Activated T-helper 17 cell treated with anti-CD3 and anti-CD28 coated beads, Interleukin-2, amount 50 U/mL, for 72 hours (primary cell): ENCODE data around the gene SEC14L5. TPM values are rescaled to one million over a fixed set of nuclear protein-coding genes. Genes with fewer than 3 reads are reported as not detected.

ENCODE experiments used
- ATAC-seq: fragments of 150-1000 bp; cut with Tn5 transposase; replicated peaks from 2 replicates; pipeline ENCODE4 v1.10.0; 2021; ENCODE audit warnings: mild to moderate bottlenecking, moderate library complexity
- H3K27ac Mint-ChIP-seq: one replicate; pipeline ENCODE4 v1.8.0; 2022; ENCODE audit warnings: mixed read lengths
- H3K27me3 Mint-ChIP-seq: one replicate; pipeline ENCODE4 v1.8.0; 2022; ENCODE audit warnings: mixed read lengths
- H3K36me3 Mint-ChIP-seq: one replicate; pipeline ENCODE4 v1.8.0; 2022; ENCODE audit warnings: low read depth, mild to moderate bottlenecking, mixed read lengths
- H3K4me1 Mint-ChIP-seq: one replicate; pipeline ENCODE4 v1.8.0; 2022; ENCODE audit warnings: mixed read lengths
- H3K4me3 Mint-ChIP-seq: one replicate; pipeline ENCODE4 v1.8.0; 2022; ENCODE audit warnings: mild to moderate bottlenecking, mixed read lengths
- H3K9me3 Mint-ChIP-seq: one replicate; pipeline ENCODE4 v1.8.0; 2022; ENCODE audit warnings: mixed read lengths
- total RNA-seq, 2 donors: library from RNA; stranded (reverse); gene quantifications; one replicate each; pipeline ENCODE4 v1.2.3, GENCODE V29; 2022

The SEC14L5 gene
- total RNA-seq, 2 donors from 2014 or later, result 0.61 to 1.0 TPM

DNA sequence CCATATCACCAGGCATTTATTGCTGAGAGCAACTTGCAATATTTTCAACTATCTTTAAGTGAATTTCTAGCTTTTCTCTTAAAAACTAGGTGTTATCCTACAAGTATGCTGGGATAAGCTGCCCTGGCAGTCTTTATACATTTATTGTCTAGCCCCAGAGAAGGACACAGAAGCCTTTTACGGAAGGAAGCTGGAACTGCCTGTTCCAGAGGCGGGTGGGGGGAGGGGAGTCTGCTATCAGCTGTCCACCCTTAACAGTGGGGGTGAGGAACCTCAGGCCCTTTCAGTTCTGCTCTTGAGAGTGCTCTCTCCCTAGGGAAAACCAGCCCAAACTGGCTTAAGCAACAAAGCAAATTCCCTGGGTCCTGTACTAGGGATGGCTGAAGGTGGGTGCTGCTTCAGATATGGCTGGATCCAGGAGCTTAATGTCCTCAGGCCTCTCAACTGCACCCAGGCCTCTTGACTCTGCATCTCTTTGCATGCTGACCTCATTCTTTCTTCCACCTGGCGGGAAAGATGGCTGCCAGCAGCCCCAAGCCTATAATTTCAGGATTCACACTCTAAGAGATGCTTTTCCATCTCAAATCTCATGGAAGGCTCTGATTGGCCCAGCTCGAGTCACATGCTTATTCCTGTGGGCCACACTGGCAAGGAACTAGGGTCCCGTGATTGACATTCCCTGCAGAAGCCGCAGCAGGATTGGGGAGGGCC lies 59.0 kb downstream of the SEC14L5 start:
- no peak for ATAC-seq
- Mint-ChIP-seq H3K4me1 (no peaks in the 10 kb centered on the region), H3K36me3 (no peaks in the 10 kb centered on the region), H3K27me3 (no peaks in the 10 kb centered on the region), H3K4me3 (no peak overlapping the region), H3K9me3 (no peaks in the 10 kb centered on the region), H3K27ac (no peak overlapping the region)

GRCh38 chr16:5017678-5017969 lies 59.5 kb downstream of the SEC14L5 start:
- no peak for ATAC-seq
- Mint-ChIP-seq H3K27ac (no peak overlapping the region), H3K4me1 (no peaks in the 10 kb centered on the region), H3K27me3 (no peaks in the 10 kb centered on the region), H3K4me3 (no peak overlapping the region), H3K36me3 (no peaks in the 10 kb centered on the region), H3K9me3 (no peaks in the 10 kb centered on the region)

- Mint-ChIP-seq H3K9me3 (no peaks in the 10 kb centered on the region), H3K27ac (no peak overlapping the region), H3K4me1 (no peaks in the 10 kb centered on the region), H3K36me3 (no peaks in the 10 kb centered on the region), H3K27me3 (no peaks in the 10 kb centered on the region), H3K4me3 (no peak overlapping the region)
- ATAC-seq, result no peak
Observed at GRCh38 chr16:5018793-5019192, 60.7 kb downstream of the SEC14L5 start.

DNA sequence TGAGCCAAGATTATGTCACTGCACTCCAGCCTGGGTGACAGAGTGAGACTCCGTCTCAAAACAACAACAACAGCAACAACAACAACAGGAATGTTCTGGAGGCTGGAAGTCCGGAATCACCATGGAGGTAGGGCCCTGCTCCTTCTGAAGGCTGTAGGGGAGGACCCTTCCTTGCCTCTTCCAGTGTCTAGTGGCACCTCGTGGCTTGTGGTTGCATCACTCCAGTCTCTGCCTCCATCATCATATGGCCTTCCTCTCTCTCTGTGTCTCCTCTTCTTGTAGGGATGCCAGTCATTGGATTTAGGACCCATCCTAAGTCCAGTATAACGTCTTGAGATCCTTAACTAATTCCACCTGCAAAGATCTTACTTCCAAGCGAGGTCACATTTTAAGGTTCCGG lies 61.6 kb downstream of the SEC14L5 start:
- no peaks in the 10 kb centered on the region for H3K27me3 Mint-ChIP-seq
- no peak for ATAC-seq
- no peaks in the 10 kb centered on the region for H3K36me3 Mint-ChIP-seq
- no peak overlapping the region for H3K27ac Mint-ChIP-seq
- no peak overlapping the region for H3K4me3 Mint-ChIP-seq
- H3K4me1 Mint-ChIP-seq, result no peaks in the 10 kb centered on the region
- no peaks in the 10 kb centered on the region for H3K9me3 Mint-ChIP-seq

GRCh38 chr16:5020551-5020950 lies 62.4 kb downstream of the SEC14L5 start:
- Mint-ChIP-seq H3K4me1 (no peaks in the 10 kb centered on the region), H3K9me3 (no peaks in the 10 kb centered on the region), H3K36me3 (no peaks in the 10 kb centered on the region), H3K27me3 (no peaks in the 10 kb centered on the region), H3K27ac (no peak overlapping the region), H3K4me3 (no peak overlapping the region)
- ATAC-seq, result no peak

DNA sequence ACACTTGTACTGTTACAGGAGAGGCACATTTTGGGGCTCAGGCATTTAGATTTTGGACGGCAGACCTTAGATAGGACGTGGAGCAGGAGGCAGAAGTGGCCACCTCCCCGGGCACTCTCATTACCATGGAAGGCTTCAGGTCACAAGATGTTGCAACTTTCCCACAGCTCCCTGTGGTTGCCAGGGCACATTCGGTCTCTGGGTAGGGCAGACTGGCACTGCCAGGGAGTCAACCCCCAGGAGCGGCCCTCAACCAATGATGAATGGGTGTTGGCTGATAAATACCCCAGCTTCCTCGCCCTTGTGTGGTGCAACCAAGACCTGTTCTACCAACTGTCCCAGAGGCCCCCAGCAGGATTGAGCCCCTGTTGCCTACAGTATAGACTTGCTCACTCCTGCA lies 64.4 kb downstream of the SEC14L5 start:
- no peaks in the 10 kb centered on the region for H3K27me3 Mint-ChIP-seq
- H3K27ac Mint-ChIP-seq, result no peak overlapping the region
- H3K4me1 Mint-ChIP-seq, result no peaks in the 10 kb centered on the region
- no peak overlapping the region for H3K4me3 Mint-ChIP-seq
- no peak for ATAC-seq
- H3K9me3 Mint-ChIP-seq, result no peaks in the 10 kb centered on the region
- no peaks in the 10 kb centered on the region for H3K36me3 Mint-ChIP-seq

DNA sequence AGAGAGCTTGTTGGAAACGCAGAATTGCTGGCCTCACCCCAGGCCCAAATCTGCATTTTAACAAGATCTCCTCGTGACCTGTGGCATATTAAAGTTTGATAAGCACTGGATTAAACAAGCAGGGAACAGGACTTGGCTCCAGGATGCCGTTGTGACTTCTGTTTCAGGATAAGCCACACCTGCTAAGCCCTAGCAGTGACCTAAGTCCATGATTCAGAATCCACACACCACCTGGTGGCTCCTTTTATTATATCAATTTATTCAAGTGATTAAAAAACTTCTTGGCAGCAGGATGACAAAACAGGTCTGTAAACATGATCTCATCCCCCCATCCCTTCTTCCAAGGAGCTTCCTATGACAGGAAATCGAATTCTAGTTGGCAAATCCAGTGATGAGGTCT lies 66.5 kb downstream of the SEC14L5 start:
- no peak overlapping the region for H3K4me3 Mint-ChIP-seq
- no peak overlapping the region for H3K27ac Mint-ChIP-seq
- no peaks in the 10 kb centered on the region for H3K27me3 Mint-ChIP-seq
- ATAC-seq, result no peak
- H3K4me1 Mint-ChIP-seq, result no peaks in the 10 kb centered on the region
- peaks cover 5% of the 10 kb centered on the region for H3K36me3 Mint-ChIP-seq
- H3K9me3 Mint-ChIP-seq, result no peaks in the 10 kb centered on the region

GRCh38 chr16:5025171-5025632 lies 67.1 kb downstream of the SEC14L5 start:
- ATAC-seq, result no peak
- Mint-ChIP-seq H3K27ac (no peak overlapping the region), H3K4me3 (no peak overlapping the region), H3K27me3 (no peaks in the 10 kb centered on the region), H3K9me3 (no peaks in the 10 kb centered on the region), H3K4me1 (no peaks in the 10 kb centered on the region), H3K36me3 (peaks cover 5% of the 10 kb centered on the region)

- Mint-ChIP-seq H3K4me3 (no peak overlapping the region), H3K9me3 (no peaks in the 10 kb centered on the region), H3K27me3 (no peaks in the 10 kb centered on the region), H3K36me3 (peaks cover 5% of the 10 kb centered on the region), H3K4me1 (no peaks in the 10 kb centered on the region), H3K27ac (no peak overlapping the region)
- no peak for ATAC-seq
Observed at GRCh38 chr16:5026664-5027063, 68.5 kb downstream of the SEC14L5 start.

- no peak overlapping the region for H3K4me3 Mint-ChIP-seq
- no peaks in the 10 kb centered on the region for H3K4me1 Mint-ChIP-seq
- H3K36me3 Mint-ChIP-seq, result peaks cover 5% of the 10 kb centered on the region
Observed at GRCh38 chr16:5027086-5027485, 69.0 kb downstream of the SEC14L5 start.

DNA sequence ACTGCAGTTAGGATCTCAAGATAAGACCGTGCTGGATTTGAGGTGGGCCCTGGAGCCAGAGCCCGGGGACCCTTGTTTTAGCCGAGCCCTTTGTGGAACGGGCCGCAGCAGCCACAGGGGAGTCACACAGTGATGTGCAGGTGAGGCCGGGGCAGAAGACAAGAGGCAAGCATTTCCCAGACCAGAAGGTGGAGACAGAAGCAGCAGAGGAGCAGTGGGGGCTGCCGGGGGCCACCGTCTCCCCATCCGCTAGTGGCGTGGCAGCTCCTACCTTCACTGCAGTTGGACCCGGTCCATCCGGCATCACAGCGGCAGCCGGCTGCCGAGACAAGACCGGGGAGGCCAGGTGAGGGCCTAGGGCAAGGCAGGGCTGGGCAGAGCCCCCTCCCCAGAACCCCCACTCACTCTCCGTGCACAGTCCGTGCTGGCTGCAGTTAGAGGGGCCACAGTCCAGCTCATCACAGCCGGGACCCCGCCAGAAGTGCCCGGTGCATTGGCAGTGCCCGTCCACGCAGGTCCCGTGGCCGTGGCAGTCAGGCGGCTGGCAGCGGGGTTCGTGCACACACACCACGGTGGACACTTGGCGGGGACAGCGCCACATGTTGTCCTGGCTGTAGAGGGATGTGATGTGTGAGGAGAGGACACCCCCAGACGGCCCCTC lies 69.6 kb downstream of the SEC14L5 start:
- Mint-ChIP-seq H3K4me3 (no peak overlapping the region), H3K27ac (no peak overlapping the region), H3K4me1 (no peaks in the 10 kb centered on the region), H3K9me3 (no peaks in the 10 kb centered on the region), H3K36me3 (peaks cover 5% of the 10 kb centered on the region), H3K27me3 (no peaks in the 10 kb centered on the region)
- no peak for ATAC-seq

More at GRCh38 chr16:5027086-5027485, 69.0 kb downstream of the SEC14L5 start:
- H3K9me3 Mint-ChIP-seq, result no peaks in the 10 kb centered on the region
- ATAC-seq, result no peak
- H3K27ac Mint-ChIP-seq, result no peak overlapping the region
- H3K27me3 Mint-ChIP-seq, result no peaks in the 10 kb centered on the region

- H3K27me3 Mint-ChIP-seq, result no peaks in the 10 kb centered on the region
- H3K27ac Mint-ChIP-seq, result no peak overlapping the region
- peaks cover under 1% of the 10 kb centered on the region for H3K4me1 Mint-ChIP-seq
- ATAC-seq, result no peak
- H3K9me3 Mint-ChIP-seq, result no peaks in the 10 kb centered on the region
- peaks cover 8% of the 10 kb centered on the region for H3K36me3 Mint-ChIP-seq
- H3K4me3 Mint-ChIP-seq, result no peak overlapping the region
Observed at GRCh38 chr16:5028950-5029475, 70.9 kb downstream of the SEC14L5 start.

GRCh38 chr16:5030251-5030870 lies 72.2 kb downstream of the SEC14L5 start:
- Mint-ChIP-seq H3K4me3 (no peak overlapping the region), H3K36me3 (peaks cover 11% of the 10 kb centered on the region), H3K4me1 (peaks cover 6% of the 10 kb centered on the region), H3K27me3 (no peaks in the 10 kb centered on the region), H3K27ac (no peak overlapping the region), H3K9me3 (no peaks in the 10 kb centered on the region)
- no peak for ATAC-seq

DNA sequence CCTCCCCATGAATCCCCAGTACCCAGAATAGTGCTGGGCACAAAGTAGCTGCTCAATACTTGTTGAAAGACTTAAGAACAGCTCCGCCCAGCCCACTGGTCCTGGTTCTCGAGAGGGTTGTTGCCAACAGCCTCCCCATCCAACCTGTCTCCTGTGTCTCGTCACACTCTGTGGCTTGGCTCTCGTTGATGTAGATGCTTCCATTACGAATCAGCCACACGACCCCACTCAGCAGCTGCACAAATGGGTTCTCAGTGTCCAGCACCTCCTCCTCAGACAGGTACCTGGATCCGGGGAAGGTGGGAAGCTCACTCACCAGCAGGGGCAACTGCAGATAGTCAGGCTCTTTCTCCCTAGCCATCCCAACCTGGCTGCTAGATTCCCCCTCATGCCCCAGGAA lies 73.5 kb downstream of the SEC14L5 start:
- peaks cover 6% of the 10 kb centered on the region for H3K4me1 Mint-ChIP-seq
- no peak overlapping the region for H3K27ac Mint-ChIP-seq
- H3K4me3 Mint-ChIP-seq, result no peak overlapping the region
- no peaks in the 10 kb centered on the region for H3K9me3 Mint-ChIP-seq
- no peaks in the 10 kb centered on the region for H3K27me3 Mint-ChIP-seq
- ATAC-seq, result no peak
- H3K36me3 Mint-ChIP-seq, result peaks cover 11% of the 10 kb centered on the region

- H3K27me3 Mint-ChIP-seq, result no peaks in the 10 kb centered on the region
- no peak for ATAC-seq
- peak overlapping the region; percentile 93 for H3K4me3 Mint-ChIP-seq
- H3K36me3 Mint-ChIP-seq, result peaks cover 11% of the 10 kb centered on the region
- no peaks in the 10 kb centered on the region for H3K9me3 Mint-ChIP-seq
- peaks cover 6% of the 10 kb centered on the region for H3K4me1 Mint-ChIP-seq
- no peak overlapping the region for H3K27ac Mint-ChIP-seq
Observed at GRCh38 chr16:5032748-5033167, 74.6 kb downstream of the SEC14L5 start.
